Regular cardiac myocyte (primary cell): ENCODE data around the gene TRAF3IP3. TPM values are rescaled to one million over a fixed set of nuclear protein-coding genes. Genes with fewer than 3 reads are reported as not detected.

ENCODE experiments used
- total RNA-seq: library from RNA; depleted of rRNA; stranded (reverse); fragments of >200 nt; gene quantifications from 2 replicates; pipeline ENCODE4 v1.2.3, GENCODE V29; 2014

Gene TRAF3IP3, protein sequence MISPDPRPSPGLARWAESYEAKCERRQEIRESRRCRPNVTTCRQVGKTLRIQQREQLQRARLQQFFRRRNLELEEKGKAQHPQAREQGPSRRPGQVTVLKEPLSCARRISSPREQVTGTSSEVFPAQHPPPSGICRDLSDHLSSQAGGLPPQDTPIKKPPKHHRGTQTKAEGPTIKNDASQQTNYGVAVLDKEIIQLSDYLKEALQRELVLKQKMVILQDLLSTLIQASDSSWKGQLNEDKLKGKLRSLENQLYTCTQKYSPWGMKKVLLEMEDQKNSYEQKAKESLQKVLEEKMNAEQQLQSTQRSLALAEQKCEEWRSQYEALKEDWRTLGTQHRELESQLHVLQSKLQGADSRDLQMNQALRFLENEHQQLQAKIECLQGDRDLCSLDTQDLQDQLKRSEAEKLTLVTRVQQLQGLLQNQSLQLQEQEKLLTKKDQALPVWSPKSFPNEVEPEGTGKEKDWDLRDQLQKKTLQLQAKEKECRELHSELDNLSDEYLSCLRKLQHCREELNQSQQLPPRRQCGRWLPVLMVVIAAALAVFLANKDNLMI
- total RNA-seq, result not detected in 2 replicates

DNA sequence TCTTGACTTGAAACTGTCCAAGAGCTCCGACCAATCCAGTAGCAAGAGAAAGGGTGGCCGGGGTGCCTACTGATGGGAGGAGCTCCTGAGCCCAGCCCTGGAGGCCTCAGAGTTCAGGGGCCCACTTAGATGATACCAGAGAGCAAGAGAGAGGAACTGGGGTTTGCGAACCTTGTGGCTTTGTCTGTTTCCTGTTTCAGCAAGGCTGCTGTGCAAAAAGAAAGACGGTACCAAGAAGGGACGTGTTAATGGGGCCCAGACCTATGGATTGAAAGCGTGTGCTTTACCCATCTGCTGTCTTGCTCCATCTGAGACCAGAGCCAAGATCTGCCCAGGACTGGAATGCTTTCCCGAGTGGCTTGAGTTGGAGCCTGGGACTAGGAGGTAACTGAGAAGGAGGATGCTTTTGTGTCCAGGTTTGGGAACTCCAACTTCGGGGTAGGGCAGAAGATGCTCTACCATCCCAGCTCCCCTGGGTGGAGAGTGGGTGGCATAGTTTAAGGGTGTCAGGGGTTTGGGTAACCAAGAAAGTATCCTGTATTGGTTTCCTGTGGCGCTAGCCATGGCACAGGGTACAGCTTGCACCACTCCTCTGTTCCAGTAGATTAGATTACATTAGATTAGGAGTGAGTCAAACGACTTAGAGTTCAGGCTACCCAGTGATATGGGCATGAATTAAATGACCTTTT lies at the start of gene TRAF3IP3:
Gene TRAF3IP3, plus strand, starts transcription at position 128 of the 689 bp plus-strand sequence. CDS start 3,987 bp downstream, outside the sequence.

GRCh38 chr1:209784265-209785169 lies 28.7 kb downstream of the TRAF3IP3 start, which contains the start of gene C1orf74:
Gene C1orf74, minus strand, starts transcription at chr1:209784559. Its CDS starts 925 bp downstream, at chr1:209783634.

DNA sequence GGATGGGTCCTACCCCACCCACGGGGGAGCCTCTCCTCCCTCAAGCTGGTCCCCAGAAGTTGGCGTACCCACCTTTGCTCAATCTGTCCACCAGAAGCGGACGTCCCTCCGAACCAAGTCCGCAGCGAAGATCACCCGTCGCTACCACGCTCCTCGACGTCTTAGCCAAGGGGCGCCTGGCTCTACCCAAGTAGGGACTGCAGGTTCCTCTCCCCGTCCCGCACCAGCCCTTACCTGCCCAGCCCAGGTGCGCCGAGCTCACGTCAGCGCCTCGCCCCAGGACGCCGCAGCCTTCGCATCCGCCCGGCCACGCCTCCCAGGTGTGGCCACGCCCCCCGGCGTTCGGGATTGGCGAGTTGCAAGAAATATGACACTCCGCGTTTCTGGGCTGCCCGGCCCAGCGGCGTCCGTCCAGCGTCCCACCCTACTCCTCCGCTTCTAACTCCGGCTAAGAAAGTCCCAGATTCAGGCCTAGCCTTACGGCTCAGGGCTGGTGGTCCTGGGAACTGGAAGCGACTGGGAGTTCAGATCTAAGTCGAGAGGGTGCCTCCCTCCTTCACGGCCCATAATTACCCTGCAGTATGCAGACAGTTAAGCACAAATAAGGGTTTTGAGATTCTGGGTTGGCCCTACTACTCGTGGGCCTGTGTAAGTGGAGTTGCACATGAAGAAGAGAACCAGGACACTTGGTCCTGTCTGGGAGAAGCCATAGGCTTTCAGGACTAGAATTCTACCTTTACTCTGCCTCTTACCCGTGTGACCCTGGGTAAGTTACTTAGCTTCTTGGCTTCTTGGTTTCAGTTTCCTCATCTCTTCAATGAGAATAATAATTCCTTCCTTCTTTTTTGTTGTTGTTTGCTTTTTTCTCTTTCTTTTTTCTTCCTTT lies 50.3 kb downstream of the TRAF3IP3 start, which contains the start of gene IRF6:
Gene IRF6, minus strand, starts transcription at position 268 of the 886 bp plus-strand sequence. CDS start 4,729 bp downstream, outside the sequence.

DNA sequence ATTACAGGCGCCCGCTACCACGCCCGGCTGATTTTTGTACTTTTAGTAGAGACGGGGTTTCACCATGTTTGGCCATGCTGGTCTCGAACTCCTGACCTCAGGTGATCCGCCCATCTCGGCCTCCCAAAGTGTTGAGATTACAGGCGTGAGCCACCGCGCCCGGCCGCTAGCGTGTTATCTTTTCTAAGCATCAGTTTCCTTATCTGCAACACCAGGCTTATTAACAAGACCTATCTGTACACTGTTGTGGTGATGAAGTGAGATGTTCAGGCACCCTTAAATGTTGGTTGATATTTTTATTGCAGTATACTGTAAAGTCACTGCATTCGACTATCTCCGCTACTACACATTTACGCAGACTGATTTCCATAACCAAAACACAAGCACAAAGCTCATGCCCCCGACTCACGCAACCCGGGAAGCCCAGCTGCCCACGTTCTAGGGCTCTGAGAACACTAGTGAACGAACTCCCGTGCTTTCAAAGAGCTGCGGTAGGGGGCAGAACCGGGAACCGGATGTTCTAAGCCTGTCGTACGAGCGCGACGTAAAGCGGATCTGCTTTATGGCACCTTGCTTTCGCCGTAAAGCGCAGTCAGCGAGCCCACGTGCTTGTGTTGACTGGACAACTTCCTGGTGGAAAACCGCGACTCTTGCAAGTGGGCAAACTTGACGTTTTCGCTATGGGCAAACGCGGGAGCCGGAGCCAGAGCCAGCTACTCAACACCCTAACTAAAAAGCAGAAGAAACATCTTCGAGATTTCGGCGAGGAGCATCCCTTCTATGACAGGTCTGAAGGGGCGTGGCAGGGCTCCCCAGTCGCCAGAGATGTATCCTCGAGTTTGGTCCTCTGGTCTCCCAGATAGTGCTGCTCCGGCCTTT lies 71.8 kb downstream of the TRAF3IP3 start, which contains the start of gene UTP25:
Gene UTP25, plus strand, starts transcription at position 589 of the 879 bp plus-strand sequence. Its CDS starts 92 bp downstream, at position 681.

Other genes starting within 250 kb of the TRAF3IP3 start
- gene CAMK1G, start 172.3 kb upstream of the TRAF3IP3 start, total RNA-seq, result 0.77 and 0.85 TPM in 2 replicates
- 3.5 and 11.3 TPM in 2 replicates for gene LAMB3, start 103.6 kb upstream of the TRAF3IP3 start, total RNA-seq
- gene G0S2, start 80.6 kb upstream of the TRAF3IP3 start, total RNA-seq, result 10.4 and 34.1 TPM in 2 replicates
- gene HSD11B1, start 51.2 kb upstream of the TRAF3IP3 start, total RNA-seq, result 0.77 and 6.8 TPM in 2 replicates
- 3.7 and 4.2 TPM in 2 replicates for gene C1orf74, start 28.5 kb downstream of the TRAF3IP3 start, total RNA-seq
- 0.19 and 0.85 TPM in 2 replicates for gene IRF6, start 50.1 kb downstream of the TRAF3IP3 start, total RNA-seq
- 10.9 and 13.2 TPM in 2 replicates for gene UTP25, start 71.9 kb downstream of the TRAF3IP3 start, total RNA-seq
- gene SYT14, start 182.2 kb downstream of the TRAF3IP3 start, total RNA-seq, result 1.2 and 2.0 TPM in 2 replicates